Keratinocyte (primary cell): ENCODE results near the gene PIK3CD.

Experiments
- EZH2 ChIP-seq: IDR thresholded peaks from one replicate; pipeline ENCODE4 v1.6.1; 2012; ENCODE audit warnings: inconsistent platforms, mild to moderate bottlenecking, low read length, moderate library complexity
- TF ChIP-seq, protein P1 (sequence below), 3 experiments: IDR thresholded peaks in 1 of 3; conservative IDR thresholded peaks in 1 of 3; optimal IDR thresholded peaks in 1 of 3; 2 replicates in 2 of 3; 3 replicates in 1 of 3; pipeline versions ENCODE3 to v1.5.1; 2011; ENCODE audit warnings: low read length in 3 of 3, mild to moderate bottlenecking in 3 of 3, moderate library complexity in 2 of 3, control low read depth in 1 of 3, inconsistent platforms in 1 of 3; ENCODE audit not compliant: insufficient read depth in 2 of 3; ENCODE audit errors: extremely low read depth in 1 of 3

DNA sequence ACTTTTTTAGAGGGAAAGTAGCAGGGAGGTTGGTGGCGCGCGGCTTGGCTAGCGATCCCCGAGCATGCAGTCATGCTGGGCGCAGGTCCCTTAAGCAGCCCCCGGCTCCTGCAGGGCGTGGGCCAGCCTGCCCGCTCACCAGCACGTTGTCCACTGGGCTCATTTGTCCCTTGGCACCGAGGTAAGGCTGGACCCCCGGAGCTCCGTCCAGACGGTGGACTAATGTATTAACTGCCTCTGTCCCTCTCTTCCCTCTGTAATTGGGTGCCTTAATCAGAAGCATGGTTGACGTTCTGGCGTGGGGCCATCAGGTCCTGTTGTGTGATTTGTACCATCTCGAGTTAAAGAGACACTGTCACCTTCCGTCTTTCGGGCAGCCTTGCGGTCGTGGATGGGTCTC is 45.1 kb upstream of the PIK3CD start:
- TF ChIP-seq, protein P1, sequence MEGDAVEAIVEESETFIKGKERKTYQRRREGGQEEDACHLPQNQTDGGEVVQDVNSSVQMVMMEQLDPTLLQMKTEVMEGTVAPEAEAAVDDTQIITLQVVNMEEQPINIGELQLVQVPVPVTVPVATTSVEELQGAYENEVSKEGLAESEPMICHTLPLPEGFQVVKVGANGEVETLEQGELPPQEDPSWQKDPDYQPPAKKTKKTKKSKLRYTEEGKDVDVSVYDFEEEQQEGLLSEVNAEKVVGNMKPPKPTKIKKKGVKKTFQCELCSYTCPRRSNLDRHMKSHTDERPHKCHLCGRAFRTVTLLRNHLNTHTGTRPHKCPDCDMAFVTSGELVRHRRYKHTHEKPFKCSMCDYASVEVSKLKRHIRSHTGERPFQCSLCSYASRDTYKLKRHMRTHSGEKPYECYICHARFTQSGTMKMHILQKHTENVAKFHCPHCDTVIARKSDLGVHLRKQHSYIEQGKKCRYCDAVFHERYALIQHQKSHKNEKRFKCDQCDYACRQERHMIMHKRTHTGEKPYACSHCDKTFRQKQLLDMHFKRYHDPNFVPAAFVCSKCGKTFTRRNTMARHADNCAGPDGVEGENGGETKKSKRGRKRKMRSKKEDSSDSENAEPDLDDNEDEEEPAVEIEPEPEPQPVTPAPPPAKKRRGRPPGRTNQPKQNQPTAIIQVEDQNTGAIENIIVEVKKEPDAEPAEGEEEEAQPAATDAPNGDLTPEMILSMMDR (optimal IDR thresholded peaks at IDR 0.05 in 1 of 3, IDR thresholded peaks at IDR 0.05 in 1 of 3, conservative IDR thresholded peaks at IDR 0.05 in 1 of 3; ENCODE audit: extremely low read depth in 1 of 3, insufficient read depth in 2 of 3, low read length in 3 of 3), result no peak
- no peak for TF ChIP-seq EZH2
